ENCODE data around the gene NTM. TPM values are rescaled to one million over a fixed set of nuclear protein-coding genes. Genes with fewer than 3 reads are reported as not detected.

The NTM gene
- total and polyA plus RNA-seq, 2 of the 8 experiments (the other 6 are each of a cell fraction or from before 2014, with no cell fraction given), result 13.4 to 20.0 TPM

- TF ChIP-seq ATF2 (IDR thresholded peaks at IDR 0.05; ENCODE audit: low read length), result no peak
- no peak for TF ChIP-seq RNF2 (IDR thresholded peaks at IDR 0.05; ENCODE audit: borderline replicate concordance, low read depth, low read length, missing control alignments, poor library complexity, severe bottlenecking)
- no peak for TF ChIP-seq CHD7 (IDR thresholded peaks at IDR 0.05; ENCODE audit: insufficient replicate concordance, low read length)
- no peak for TF ChIP-seq CEBPB (IDR thresholded peaks at IDR 0.05; ENCODE audit: low read depth, low read length)
- no peak for TF ChIP-seq SRF (IDR thresholded peaks at IDR 0.05; ENCODE audit: low read depth, low read length)
- no peak for TF ChIP-seq TCF12 (IDR thresholded peaks at IDR 0.05; ENCODE audit: low read depth, low read length)
Observed at GRCh38 chr11:131907371-131907770, 537.0 kb downstream of the NTM start (continued).
